Kidney tubule cell (primary cell): ENCODE measurements around the gene CAMKK1.
"Not testable (repeated sequence)": the region's sequence is repeated elsewhere in the genome, so short reads cannot be mapped to it uniquely, and the experiment has no call there.

Experiments used
- DNase-seq: peaks from one replicate; pipeline ENCODE4 v3.0.0-alpha.2; 2018; ENCODE audit warnings: low spot score

CAMKK1 gene

DNA sequence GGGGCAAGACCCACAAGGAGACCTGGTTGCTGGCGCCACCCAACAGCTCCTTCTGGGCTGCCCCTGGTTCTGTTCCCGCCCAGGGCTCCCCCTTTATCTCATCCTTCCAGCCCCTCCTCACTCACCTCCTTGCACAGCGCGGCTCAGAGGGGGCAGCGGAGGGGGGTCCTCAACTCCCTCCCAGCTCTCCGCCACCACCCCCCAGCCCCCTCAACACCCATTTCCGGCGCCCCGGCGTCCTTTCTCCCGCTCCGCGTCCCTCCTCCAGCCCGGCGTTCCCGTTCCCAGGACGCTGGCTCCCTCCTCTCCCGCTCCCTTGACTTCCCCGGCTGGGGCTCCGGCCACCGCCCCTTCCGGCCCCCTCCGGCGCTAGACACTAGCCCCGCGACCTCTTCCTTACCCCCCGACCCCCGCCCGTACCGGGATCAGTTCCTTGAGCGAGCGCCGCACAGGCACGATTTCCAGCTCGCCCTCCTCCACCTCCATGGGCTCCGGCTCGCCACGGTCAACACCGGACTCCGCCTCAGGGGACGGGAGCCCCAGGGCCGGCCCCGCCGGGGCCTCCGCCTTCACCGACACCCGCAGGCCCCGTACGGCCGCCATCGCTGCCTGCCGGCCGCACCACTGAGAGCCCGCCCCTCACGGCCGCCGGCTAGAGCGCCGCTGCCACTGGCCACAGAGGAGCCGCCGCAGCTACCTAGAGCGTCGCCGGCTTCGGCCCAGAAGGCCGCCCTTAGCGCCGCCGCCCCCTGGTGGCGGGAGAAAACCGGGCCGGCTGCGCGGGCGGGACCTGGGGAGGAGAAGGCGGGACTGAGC is 47.0 kb downstream of the CAMKK1 start, which contains the start of gene NCBP3:
NCBP3 (minus strand) TSS at position 626 of the 816 bp plus-strand sequence; CDS start at position 603, 23 bp downstream.
- peak; percentile 94 for DNase-seq

- peak; percentile 46 for DNase-seq
Observed at GRCh38 chr17:3845291-3845620, 47.6 kb downstream of the CAMKK1 start.

- DNase-seq: not testable (repeated sequence)
Observed at GRCh38 chr17:3844556-3844955, 48.3 kb downstream of the CAMKK1 start.

- peak; percentile 67 for DNase-seq
Observed at GRCh38 chr17:3843935-3844516, 48.8 kb downstream of the CAMKK1 start.

- peak; percentile 63 for DNase-seq
Observed at GRCh38 chr17:3838206-3838605, 54.6 kb downstream of the CAMKK1 start.

- no peak for DNase-seq
Observed at GRCh38 chr17:3836551-3836950, 56.3 kb downstream of the CAMKK1 start.

DNA sequence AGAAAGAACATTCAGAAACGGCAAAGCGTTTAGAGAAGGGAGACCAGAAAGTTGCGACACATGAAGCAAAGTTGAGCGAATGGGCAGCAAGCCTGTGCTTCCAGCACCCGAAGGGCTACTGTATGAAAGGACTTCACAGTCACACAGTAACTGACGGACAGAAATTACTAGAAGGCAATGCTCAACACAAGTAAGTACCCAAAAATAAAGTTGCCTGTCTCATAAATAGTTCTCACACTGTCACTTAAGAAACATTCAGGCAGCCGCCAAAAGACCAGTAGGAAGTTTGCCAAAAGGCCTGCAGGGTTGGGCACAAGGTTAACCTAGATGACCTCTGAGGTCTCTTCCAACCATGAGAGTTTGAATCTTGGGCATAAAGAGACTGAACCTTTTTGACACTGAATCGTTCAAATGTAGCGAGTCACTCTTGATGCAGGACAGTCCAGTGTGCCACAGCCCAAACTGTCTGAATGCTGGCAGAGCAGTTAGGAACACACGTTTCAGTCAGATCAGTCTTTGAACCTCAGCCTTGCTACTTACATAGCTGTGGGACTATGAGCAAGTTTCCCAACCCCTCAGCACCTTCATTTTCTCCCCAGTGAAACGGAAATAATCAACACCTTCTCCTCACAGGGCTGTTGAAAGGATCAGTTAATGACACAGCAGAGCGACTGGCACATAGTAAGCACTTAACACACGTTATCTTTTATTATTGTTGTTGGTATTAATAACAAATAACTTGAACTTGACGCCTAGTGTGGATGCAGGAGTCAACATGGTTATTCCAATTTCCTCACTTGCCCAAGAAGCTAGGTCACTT is 57.2 kb downstream of the CAMKK1 start:
- DNase-seq: peak; percentile 13

GRCh38 chr17:3834811-3835210 is 58.0 kb downstream of the CAMKK1 start:
- no peak for DNase-seq

GRCh38 chr17:3828852-3829232 is 64.0 kb downstream of the CAMKK1 start:
- DNase-seq: no peak

- DNase-seq: no peak
Observed at GRCh38 chr17:3828151-3828851, 64.6 kb downstream of the CAMKK1 start.

DNA sequence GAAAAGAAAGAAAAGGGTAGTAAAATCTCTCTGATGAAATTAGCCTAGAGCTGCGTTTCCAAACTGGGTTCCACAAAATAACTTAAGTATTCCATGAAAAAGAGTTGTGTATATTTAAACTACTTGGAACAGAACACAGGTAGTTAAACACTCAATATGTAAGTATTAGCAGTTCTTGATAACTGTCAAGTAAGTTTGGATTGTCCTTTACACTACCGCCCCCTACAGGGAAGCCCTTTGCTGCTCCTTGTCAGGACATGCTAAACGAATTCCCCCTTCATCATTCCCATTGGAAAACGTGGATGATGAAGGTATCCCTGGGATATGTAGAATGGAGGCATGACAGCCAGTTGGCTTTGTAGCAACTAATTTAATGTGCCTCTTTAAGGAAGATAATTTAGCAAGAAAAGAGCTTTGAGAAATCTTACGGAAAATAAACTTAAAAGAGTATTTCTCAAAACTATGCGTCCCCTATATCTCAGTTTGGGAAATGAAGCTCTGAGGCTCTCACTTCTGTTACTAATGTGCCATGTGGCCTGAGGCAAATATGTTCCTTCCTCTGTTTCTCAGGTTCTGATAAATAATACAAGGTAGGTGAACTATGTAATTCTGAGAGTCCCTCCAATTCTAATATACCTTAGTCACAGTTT is 65.6 kb downstream of the CAMKK1 start:
- DNase-seq: peak; percentile 71

GRCh38 chr17:3826191-3826590 is 66.7 kb downstream of the CAMKK1 start:
- DNase-seq: peak; percentile 46

DNA sequence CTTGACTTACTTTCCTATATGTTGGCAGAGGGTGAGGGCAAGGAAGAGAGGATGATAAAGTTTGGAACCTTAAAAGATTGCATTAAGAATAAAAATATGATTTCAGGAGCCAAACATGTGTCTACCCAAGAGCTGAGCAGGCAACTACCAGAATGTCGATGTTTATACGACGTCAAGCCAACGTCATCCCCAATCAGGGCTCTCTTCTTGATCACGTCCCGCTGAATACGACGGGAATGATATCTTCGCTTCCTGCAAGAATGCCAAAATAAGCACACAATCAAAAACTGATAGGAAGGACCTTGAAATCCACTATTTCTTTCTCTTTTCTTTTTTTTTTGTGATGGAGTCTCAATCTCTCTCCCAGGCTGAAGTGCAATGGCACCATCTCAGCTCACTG is 71.8 kb downstream of the CAMKK1 start:
- DNase-seq: no peak

GRCh38 chr17:3818786-3819185 is 74.1 kb downstream of the CAMKK1 start:
- peak; percentile 25 for DNase-seq

- no peak for DNase-seq
Observed at GRCh38 chr17:3817851-3818605, 74.8 kb downstream of the CAMKK1 start.

- no peak for DNase-seq
Observed at GRCh38 chr17:3815925-3816324, 76.9 kb downstream of the CAMKK1 start.

DNA sequence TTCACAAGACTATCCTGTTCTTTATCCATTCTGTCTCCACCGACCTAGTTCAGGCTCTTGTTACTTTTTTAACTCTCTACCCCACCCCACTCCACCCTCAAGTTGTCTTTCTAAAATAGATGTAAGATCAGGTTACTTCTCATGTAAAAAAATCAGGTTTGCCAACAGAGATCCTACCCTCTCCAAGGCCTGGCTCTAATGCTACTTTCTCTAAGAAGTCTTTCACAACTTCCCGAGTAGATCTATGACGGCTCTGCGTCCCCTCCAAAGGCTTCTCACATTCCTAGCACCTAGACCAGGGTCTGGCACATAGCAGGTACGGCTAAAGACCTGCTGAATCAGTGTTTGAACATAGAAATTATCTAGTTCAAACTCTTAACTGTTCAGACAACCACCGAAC is 77.7 kb downstream of the CAMKK1 start:
- no peak for DNase-seq

DNA sequence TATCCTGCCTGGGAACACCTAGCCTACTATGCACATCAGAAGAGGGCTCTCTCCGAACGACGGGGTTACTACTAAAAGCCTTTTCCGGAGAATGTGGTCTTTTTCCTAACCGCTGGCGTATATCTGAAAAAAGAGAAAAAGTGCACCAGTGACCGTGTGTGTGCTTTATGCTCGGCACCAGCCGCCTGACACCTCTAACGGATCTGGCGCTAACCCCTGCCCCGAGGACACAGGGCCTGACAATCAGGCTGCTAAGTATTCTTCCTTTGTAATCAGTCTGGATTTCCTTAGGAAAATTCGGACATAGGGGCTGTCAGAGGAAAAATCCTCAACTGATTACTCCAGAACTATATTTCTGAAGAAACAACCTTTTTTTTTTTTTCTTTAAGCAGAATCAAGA is 78.5 kb downstream of the CAMKK1 start:
- DNase-seq: no peak

DNA sequence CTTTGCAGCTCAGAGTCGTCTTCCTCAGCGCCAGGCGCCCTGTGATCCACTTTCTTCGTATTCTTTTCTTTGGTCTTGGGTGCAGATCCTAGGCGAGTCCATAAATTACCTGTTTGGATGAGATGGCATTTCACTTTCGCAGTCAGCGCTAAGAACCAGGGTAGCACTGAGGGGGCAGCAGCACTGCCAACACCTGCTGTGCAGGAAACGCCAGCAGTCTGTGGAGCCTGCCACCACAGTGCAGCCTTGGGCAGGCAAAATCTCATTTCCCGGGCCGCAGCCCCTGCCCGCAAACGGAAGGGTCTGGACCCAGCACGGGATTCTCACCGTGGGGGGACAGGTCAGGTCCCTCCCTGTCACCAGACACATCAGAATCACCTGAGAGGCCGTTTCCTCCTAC is 79.7 kb downstream of the CAMKK1 start:
- no peak for DNase-seq

DNA sequence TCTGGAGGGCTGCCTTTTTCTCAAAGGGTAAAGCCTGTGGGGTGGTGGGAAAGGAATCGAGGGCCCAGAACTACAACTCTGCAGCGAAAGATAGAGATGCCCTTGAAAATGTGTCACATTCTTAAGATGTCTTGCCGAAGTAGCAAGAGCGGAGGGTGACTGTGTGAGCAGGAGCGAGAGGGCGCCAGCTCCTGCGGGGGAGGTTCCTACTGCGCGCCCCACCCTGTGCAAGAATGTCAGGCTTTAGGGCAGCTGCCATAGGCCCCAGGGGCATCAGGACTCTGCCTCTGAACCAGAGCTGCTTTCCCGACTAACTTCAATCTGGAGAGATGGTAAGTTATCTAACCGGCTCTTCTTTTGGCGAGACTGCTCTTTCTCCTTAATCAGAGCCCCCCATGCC is 80.1 kb downstream of the CAMKK1 start:
- no peak for DNase-seq

- no peak for DNase-seq
Observed at GRCh38 chr17:3812284-3812683, 80.6 kb downstream of the CAMKK1 start.
